H1 (cell line): Measurements from ENCODE around the gene CD300LG. TPM values are rescaled to one million over a fixed set of nuclear protein-coding genes. Genes with fewer than 3 reads are reported as not detected.

Source experiments
- BRCA1 ChIP-seq: IDR thresholded peaks from 2 replicates; pipeline ENCODE4 v1.6.1; 2012; ENCODE audit warnings: low read depth, low read length, improper control_type of control experiment
- EZH2 ChIP-seq: fragments of 200-600 bp; sonication (generic); IDR thresholded peaks from 2 replicates; pipeline ENCODE4 v1.7.1; 2012; ENCODE audit warnings: low read depth, mild to moderate bottlenecking, moderate library complexity, low read length, inconsistent platforms; ENCODE audit not compliant: severe bottlenecking
- HDAC6 ChIP-seq: IDR thresholded peaks from one replicate; pipeline ENCODE4 v1.7.1; 2012; ENCODE audit warnings: low read depth, mild to moderate bottlenecking, inconsistent platforms, low read length, moderate library complexity
- JUN ChIP-seq: IDR thresholded peaks from 2 replicates; pipeline ENCODE4 v1.6.1; 2011; ENCODE audit warnings: low read depth, mild to moderate bottlenecking, improper control_type of control experiment, low read length
- MAFK ChIP-seq: IDR thresholded peaks from 2 replicates; pipeline ENCODE4 v1.6.1; 2012; ENCODE audit warnings: low read depth, mild to moderate bottlenecking, improper control_type of control experiment, low read length
- RAD21 ChIP-seq, 2 experiments: IDR thresholded peaks in 1 of 2; conservative IDR thresholded peaks in 1 of 2; 2 replicates each; pipeline ENCODE4 v1.6.1; 2011; ENCODE audit warnings: low read depth in 2 of 2, low read length in 2 of 2, improper control_type of control experiment in 1 of 2, inconsistent platforms in 1 of 2, mild to moderate bottlenecking in 1 of 2, moderate library complexity in 1 of 2
- polyA plus RNA-seq, 7 experiments: library from polyadenylated mRNA; depleted of rRNA in 3 of 7; stranded (reverse) in 5 of 7; unstranded in 2 of 7; fragments of >200 nt in 5 of 7; fragments of 200-250 nt in 2 of 7; gene quantifications; 1 replicate in 5 of 7; 2 replicates in 1 of 7; 4 replicates in 1 of 7; pipeline versions ENCODE4 v1.2.1 to v1.2.3, GENCODE V29; 2011 to 2013; ENCODE audit warnings: missing spikeins in 2 of 7, mixed read lengths in 2 of 7
- total RNA-seq: library from RNA; stranded (reverse); fragmentation: NEBNext Ultra II Directional; extraction: Animal tissue kit (Norgen Biotek cat#: 25700); gene quantifications from 2 replicates; pipeline ENCODE4 v1.2.1, GENCODE V29; 2021

CD300LG gene
- total and polyA plus RNA-seq, 2 of the 8 experiments (the other 6 are each of a cell fraction or from before 2014, with no cell fraction given) = 0.06 TPM; not detected in 1

- TF ChIP-seq JUN = no peak
- no peak for TF ChIP-seq RAD21 (IDR thresholded peaks at IDR 0.05 in 1 of 2, conservative IDR thresholded peaks at IDR 0.05 in 1 of 2; ENCODE audit: low read depth in 2 of 2, low read length in 2 of 2)
- no peak for TF ChIP-seq MAFK
- no peak for TF ChIP-seq BRCA1
- TF ChIP-seq EZH2 = no peak
- no peak for TF ChIP-seq HDAC6
These were observed 30.6 kb downstream of the CD300LG start (continued) for GRCh38 chr17:43877451-43878155.
